H9 (cell line): ENCODE results near the gene OR2L8. TPM values are rescaled to one million over a fixed set of nuclear protein-coding genes. Genes with fewer than 3 reads are reported as not detected.

Source experiments
- DNase-seq: peaks from one replicate; pipeline ENCODE4 v3.0.0-alpha.2; 2017
- H2AFZ ChIP-seq: one replicate; pipeline ENCODE4 v1.6.1; 2013; ENCODE audit warnings: mild to moderate bottlenecking, low read length, control low read depth, moderate library complexity
- H2AK5ac ChIP-seq: 2 replicates; pipeline ENCODE4 v1.6.1; 2013; ENCODE audit warnings: low read length, control low read depth, mixed read lengths; ENCODE audit not compliant: insufficient read length
- H2BK120ac ChIP-seq: one replicate; pipeline ENCODE4 v1.6.1; 2013; ENCODE audit warnings: low read depth, mild to moderate bottlenecking, low read length, control low read depth, inconsistent platforms; ENCODE audit not compliant: poor library complexity, severe bottlenecking
- H2BK12ac ChIP-seq: 2 replicates; pipeline ENCODE4 v1.6.1; 2013; ENCODE audit warnings: low read length, control low read depth, mixed read lengths, low read depth; ENCODE audit not compliant: insufficient read length
- H2BK15ac ChIP-seq: 2 replicates; pipeline ENCODE4 v1.6.1; 2013; ENCODE audit warnings: low read depth, low read length, control low read depth
- H2BK20ac ChIP-seq: one replicate; pipeline ENCODE4 v1.6.1; 2013; ENCODE audit warnings: low read depth, mild to moderate bottlenecking, low read length, control low read depth, inconsistent platforms; ENCODE audit not compliant: poor library complexity, severe bottlenecking
- H2BK5ac ChIP-seq: 2 replicates; pipeline ENCODE4 v1.6.1; 2013; ENCODE audit warnings: low read length, control low read depth, mixed read lengths; ENCODE audit not compliant: insufficient read length
- H3K14ac ChIP-seq: 2 replicates; pipeline ENCODE4 v1.6.1; 2013; ENCODE audit warnings: low read length, control low read depth; ENCODE audit not compliant: insufficient read depth
- H3K18ac ChIP-seq: 2 replicates; pipeline ENCODE4 v1.6.1; 2013; ENCODE audit warnings: low read depth, mild to moderate bottlenecking, mixed read lengths, low read length, control low read depth; ENCODE audit not compliant: insufficient read length
- H3K23ac ChIP-seq: 2 replicates; pipeline ENCODE4 v1.6.1; 2013; ENCODE audit warnings: low read length, control low read depth, mixed read lengths, low read depth; ENCODE audit not compliant: insufficient read length
- H3K23me2 ChIP-seq: 2 replicates; pipeline ENCODE4 v1.6.1; 2013; ENCODE audit warnings: low read depth, mild to moderate bottlenecking, mixed read lengths, low read length, control low read depth; ENCODE audit not compliant: insufficient read length, poor library complexity, severe bottlenecking
- H3K27ac ChIP-seq: 2 replicates; pipeline ENCODE4 v1.5.1; 2013; ENCODE audit warnings: low read length, control low read depth, mixed read lengths, low read depth; ENCODE audit not compliant: insufficient read length
- H3K27me3 ChIP-seq: 2 replicates; pipeline ENCODE4 v1.6.1; 2013; ENCODE audit warnings: low read length, control low read depth, inconsistent platforms; ENCODE audit not compliant: insufficient read depth
- H3K4ac ChIP-seq: 2 replicates; pipeline ENCODE4 v1.6.1; 2013; ENCODE audit warnings: low read depth, mild to moderate bottlenecking, control low read depth, inconsistent platforms, low read length, moderate library complexity
- H3K4me1 ChIP-seq: 2 replicates; pipeline ENCODE4 v1.6.1; 2013; ENCODE audit warnings: low read length, control low read depth, inconsistent platforms; ENCODE audit not compliant: insufficient read depth
- H3K4me2 ChIP-seq: 2 replicates; pipeline ENCODE4 v1.6.1; 2013; ENCODE audit warnings: low read length, control low read depth, mixed read lengths; ENCODE audit not compliant: insufficient read length, insufficient read depth
- H3K56ac ChIP-seq: 2 replicates; pipeline ENCODE4 v1.6.1; 2013; ENCODE audit warnings: low read depth, mild to moderate bottlenecking, mixed read lengths, low read length, control low read depth; ENCODE audit not compliant: insufficient read length
- H3K79me1 ChIP-seq: 2 replicates; pipeline ENCODE4 v1.6.1; 2013; ENCODE audit warnings: low read depth, mild to moderate bottlenecking, moderate library complexity, low read length, control low read depth, inconsistent platforms; ENCODE audit not compliant: insufficient read depth, poor library complexity, severe bottlenecking
- H3K79me2 ChIP-seq: 2 replicates; pipeline ENCODE4 v1.6.1; 2013; ENCODE audit warnings: low read length, control low read depth, inconsistent platforms; ENCODE audit not compliant: insufficient read depth
- H3K9ac ChIP-seq: 2 replicates; pipeline ENCODE4 v1.6.1; 2013; ENCODE audit warnings: low read length, control low read depth, mixed read lengths; ENCODE audit not compliant: insufficient read length; ENCODE audit errors: extremely low read depth
- H3K9me3 ChIP-seq: one replicate; pipeline ENCODE4 v1.6.1; 2013; ENCODE audit warnings: low read depth, low read length, inconsistent platforms; ENCODE audit not compliant: control insufficient read depth
- H3T11ph ChIP-seq: one replicate; pipeline ENCODE4 v1.6.1; 2013; ENCODE audit warnings: mild to moderate bottlenecking, low read length, control low read depth, inconsistent platforms
- H4K20me1 ChIP-seq: one replicate; pipeline ENCODE4 v1.6.1; 2013; ENCODE audit not compliant: control insufficient read depth, insufficient read length, insufficient read depth
- H4K5ac ChIP-seq: 2 replicates; pipeline ENCODE4 v1.6.1; 2013; ENCODE audit warnings: low read depth, mild to moderate bottlenecking, mixed read lengths, low read length, control low read depth; ENCODE audit not compliant: insufficient read length
- H4K8ac ChIP-seq: replicated peaks from 2 replicates; pipeline ENCODE4 v1.6.1; 2013; ENCODE audit warnings: low read length, control low read depth, mixed read lengths, low read depth; ENCODE audit not compliant: insufficient read length
- H4K91ac ChIP-seq: 2 replicates; pipeline ENCODE4 v1.6.1; 2013; ENCODE audit warnings: low read depth, mild to moderate bottlenecking, moderate library complexity, mixed read lengths, low read length, control low read depth; ENCODE audit not compliant: insufficient read length
- H3K27ac Mint-ChIP-seq, 3 experiments: 2 replicates in 2 of 3; 3 replicates in 1 of 3; pipeline ENCODE4 v1.8.0; 2020 to 2021; ENCODE audit warnings: mixed read lengths in 3 of 3, mild to moderate bottlenecking in 1 of 3, moderate library complexity in 1 of 3
- H3K27me3 Mint-ChIP-seq: 2 replicates; pipeline ENCODE4 v1.8.0; 2021; ENCODE audit warnings: low read depth, mild to moderate bottlenecking, moderate library complexity, mixed read lengths
- H3K36me3 Mint-ChIP-seq, 3 experiments: 2 replicates in 2 of 3; 3 replicates in 1 of 3; pipeline ENCODE4 v1.8.0; 2020 to 2021; ENCODE audit warnings: low read depth in 3 of 3, mixed read lengths in 3 of 3; ENCODE audit not compliant: insufficient read depth in 1 of 3
- H3K4me1 Mint-ChIP-seq, 2 experiments: 2 replicates each; pipeline ENCODE4 v1.8.0; 2020; ENCODE audit warnings: mixed read lengths in 2 of 2
- H3K4me3 Mint-ChIP-seq, 2 experiments: 2 replicates in 1 of 2; 3 replicates in 1 of 2; pipeline ENCODE4 v1.8.0; 2020 to 2021; ENCODE audit warnings: mild to moderate bottlenecking in 2 of 2, mixed read lengths in 2 of 2, moderate library complexity in 1 of 2
- H3K9me3 Mint-ChIP-seq, 2 experiments: 2 replicates in 1 of 2; 3 replicates in 1 of 2; pipeline ENCODE4 v1.8.0; 2020; ENCODE audit warnings: mild to moderate bottlenecking in 2 of 2, mixed read lengths in 2 of 2, moderate library complexity in 1 of 2
- CTCF ChIP-seq: fragments of 200-600 bp; sonication (generic); conservative IDR thresholded peaks from 3 replicates; pipeline ENCODE4 v1.8.0; 2021; ENCODE audit warnings: antibody characterized with exemption, mild to moderate bottlenecking
- WGBS: extraction: QIAGEN DNeasy Blood & Tissue Kit; methylation state at CpG from one replicate; pipeline ENCODE4 v1.1.7; 2013; ENCODE audit warnings: missing lambda C conversion rate, low lambda C conversion rate, mixed read lengths; ENCODE audit not compliant: insufficient read length; ENCODE audit errors: extremely low coverage; 5-methylcytosine and 5-hydroxymethylcytosine counted together
- total RNA-seq: library from RNA; stranded (reverse); gene quantifications from 2 replicates; pipeline ENCODE4 v1.2.1, GENCODE V29; 2021

The OR2L8 gene
- total RNA-seq, 1 experiment from 2014 or later, result 0.24 TPM

GRCh38 chr1:247998811-247999210 lies 50.2 kb downstream of the OR2L8 start:
- peaks cover 1% of the 10 kb centered on the region; the same call in 1 of the 2 replicates for H3K27me3 Mint-ChIP-seq
- Histone ChIP-seq H3K23me2 (no peaks in the 10 kb centered on the region), H3K9ac (no peak overlapping the region), H2BK15ac (no peak overlapping the region), H3K79me1 (no peaks in the 10 kb centered on the region), H4K5ac (no peak overlapping the region), H4K8ac (no peak overlapping the region), H3K79me2 (no peaks in the 10 kb centered on the region), H2BK20ac (no peak overlapping the region), H3K4me1 (no peaks in the 10 kb centered on the region), H3K9me3 (peaks cover 54% of the 10 kb centered on the region), H4K91ac (no peak overlapping the region), H3K56ac (no peak overlapping the region), H2BK5ac (no peak overlapping the region), H3K23ac (no peak overlapping the region), H3K14ac (no peak overlapping the region), H3K18ac (no peak overlapping the region), H2BK12ac (no peak overlapping the region), H2BK120ac (no peak overlapping the region), H3K27ac (no peak overlapping the region), H3T11ph (no peak overlapping the region), H2AFZ (no peak overlapping the region), H3K27me3 (no peaks in the 10 kb centered on the region), H4K20me1 (no peaks in the 10 kb centered on the region), H3K4me2 (no peak overlapping the region), H2AK5ac (no peak overlapping the region), H3K4ac (no peak overlapping the region)
- no CpG with 5 or more reads among the region's 2 CpGs for WGBS
- H3K4me3 Mint-ChIP-seq, result no peak overlapping the region
- H3K36me3 Mint-ChIP-seq, result peaks cover 0 to 30% (median 10%) of the 10 kb centered on the region in 3 experiments; a peak in 5 of 7 replicates
- no peaks in the 10 kb centered on the region for H3K4me1 Mint-ChIP-seq
- TF ChIP-seq CTCF, result no peak
- peaks cover 70 to 74% of the 10 kb centered on the region in 2 experiments for H3K9me3 Mint-ChIP-seq
- no peak for DNase-seq
- no peak overlapping the region for H3K27ac Mint-ChIP-seq

Other genes starting within 250 kb of the OR2L8 start
- gene OR6F1, start 232.2 kb upstream of the OR2L8 start, total RNA-seq, result not detected in 2 replicates
- gene OR14K1, start 210.2 kb upstream of the OR2L8 start, total RNA-seq, result not detected in 2 replicates
- not detected in 2 replicates for gene OR14A2, start 200.7 kb upstream of the OR2L8 start, total RNA-seq
- gene OR1C1, start 188.3 kb upstream of the OR2L8 start, total RNA-seq, result not detected in 2 replicates
- gene OR14A16, start 124.7 kb upstream of the OR2L8 start, total RNA-seq, result 0.15 TPM in 1 of 2 replicates, not detected in the other
- gene OR11L1, start 107.0 kb upstream of the OR2L8 start, total RNA-seq, result not detected in 2 replicates
- gene TRIM58, start 91.7 kb upstream of the OR2L8 start, total RNA-seq, result 1.7 and 2.0 TPM in 2 replicates
- 0.24 TPM in 1 of 2 replicates, not detected in the other for gene OR2W3, start 53.3 kb upstream of the OR2L8 start, total RNA-seq
- not detected in 2 replicates for gene OR2T8, start 28.6 kb upstream of the OR2L8 start, total RNA-seq
- not detected in 2 replicates for gene OR2AJ1, start 24.0 kb upstream of the OR2L8 start, total RNA-seq
- not detected in 2 replicates for gene OR2AK2, start 16.4 kb downstream of the OR2L8 start, total RNA-seq
- gene OR2L5, start 64.8 kb downstream of the OR2L8 start, total RNA-seq, result not detected in 2 replicates
- gene OR2L2, start 81.2 kb downstream of the OR2L8 start, total RNA-seq, result 0.11 TPM in 1 of 2 replicates, not detected in the other
- gene OR2L3, start 98.0 kb downstream of the OR2L8 start, total RNA-seq, result not detected in 2 replicates
- not detected in 2 replicates for gene OR2L13, start 146.3 kb downstream of the OR2L8 start, total RNA-seq
- gene OR2M5, start 196.3 kb downstream of the OR2L8 start, total RNA-seq, result not detected in 2 replicates
- gene OR2M2, start 226.0 kb downstream of the OR2L8 start, total RNA-seq, result not detected in 2 replicates
- gene OR2M3, start 248.4 kb downstream of the OR2L8 start, total RNA-seq, result not detected in 2 replicates